Fibroblast of the aortic adventitia (primary cell): Measurements from ENCODE around the gene TAGLN3. TPM values are rescaled to one million over a fixed set of nuclear protein-coding genes. Genes with fewer than 3 reads are reported as not detected.
A peak's percentile ranks its signal among the peaks of the same experiment; 100 is the strongest.

Experiments
- DNase-seq: peaks from one replicate; pipeline ENCODE4 v3.0.0-alpha.2; 2010; ENCODE audit warnings: low read depth
- H3K4me3 ChIP-seq: 2 replicates; pipeline ENCODE4 v1.5.1; 2011; ENCODE audit warnings: low read depth, mild to moderate bottlenecking, control low read depth, low read length, moderate library complexity
- CTCF ChIP-seq: IDR thresholded peaks from 2 replicates; pipeline ENCODE4 v1.5.1; 2011; ENCODE audit warnings: mild to moderate bottlenecking, low read length, control low read depth, inconsistent platforms; ENCODE audit not compliant: insufficient read depth
- total RNA-seq: library from RNA; depleted of rRNA; stranded (reverse); fragments of >200 nt; gene quantifications from 2 replicates; pipeline ENCODE4 v1.2.3, GENCODE V29; 2012; ENCODE audit warnings: low replicate concordance

Gene TAGLN3
- total RNA-seq, 1 donor = not detected

- no peak for DNase-seq
- H3K4me3 ChIP-seq = no peak overlapping the region
- no peak for TF ChIP-seq CTCF
Observed at GRCh38 chr3:111975131-111975530, 23.6 kb upstream of the TAGLN3 start.

GRCh38 chr3:111976254-111976653 lies 22.5 kb upstream of the TAGLN3 start:
- no peak overlapping the region for H3K4me3 ChIP-seq
- DNase-seq = no peak
- no peak for TF ChIP-seq CTCF

- no peak for TF ChIP-seq CTCF
- DNase-seq = peak; percentile 99
Observed at GRCh38 chr3:111978583-111979433, 19.9 kb upstream of the TAGLN3 start, which contains the start of gene ABHD10. ABHD10 (plus strand) TSS chr3:111979026; CDS start chr3:111979062, 36 bp downstream.

GRCh38 chr3:111979434-111980038 lies 19.2 kb upstream of the TAGLN3 start:
- TF ChIP-seq CTCF = no peak
- H3K4me3 ChIP-seq = peak overlapping the region; percentile 85
- peak; percentile 37 for DNase-seq

More at GRCh38 chr3:111978583-111979433, 19.9 kb upstream of the TAGLN3 start, which contains the start of gene ABHD10:
- peak within 1 kb of the TSS; percentile 85 for H3K4me3 ChIP-seq

GRCh38 chr3:111980716-111981456 lies 17.8 kb upstream of the TAGLN3 start:
- no peak for DNase-seq
- no peak for TF ChIP-seq CTCF
- H3K4me3 ChIP-seq = peak overlapping the region; percentile 26

- DNase-seq = peak; percentile 34
- no peak overlapping the region for H3K4me3 ChIP-seq
- TF ChIP-seq CTCF = no peak
Observed at GRCh38 chr3:111981457-111981763, 17.3 kb upstream of the TAGLN3 start.
